Fibroblast of lung (primary cell): ENCODE results near the gene ASB4. TPM values are rescaled to one million over a fixed set of nuclear protein-coding genes. Genes with fewer than 3 reads are reported as not detected.

ENCODE experiments used
- DNase-seq, 2 donors: peaks; one replicate each; pipeline versions ENCODE4 v3.0.0 to v3.0.0-alpha.2; 2010; ENCODE audit warnings: low read depth in 2 of 2
- H2AFZ ChIP-seq: 2 replicates; pipeline ENCODE4 v1.5.1; 2012; ENCODE audit warnings: low read length, control low read depth, inconsistent platforms
- H3K27ac ChIP-seq: 2 replicates; pipeline ENCODE4 v1.5.1; 2011; ENCODE audit warnings: low read length, control low read depth; ENCODE audit not compliant: insufficient read depth
- H3K27me3 ChIP-seq: 2 replicates; pipeline ENCODE4 v1.5.1; 2011; ENCODE audit warnings: mild to moderate bottlenecking, low read length; ENCODE audit not compliant: control insufficient read depth, insufficient read depth
- H3K36me3 ChIP-seq: 2 replicates; pipeline ENCODE4 v1.5.1; 2011; ENCODE audit warnings: low read length; ENCODE audit not compliant: control insufficient read depth, insufficient read depth
- H3K4me1 ChIP-seq: 2 replicates; pipeline ENCODE4 v1.5.1; 2011; ENCODE audit warnings: low read length; ENCODE audit not compliant: control insufficient read depth, insufficient read depth; ENCODE audit errors: extremely low read depth
- H3K4me2 ChIP-seq: 2 replicates; pipeline ENCODE4 v1.5.1; 2011; ENCODE audit warnings: low read length, control low read depth; ENCODE audit not compliant: insufficient read depth; ENCODE audit errors: extremely low read depth
- H3K4me3 ChIP-seq, 4 experiments: fragments of 200-600 bp in 1 of 4; sonication (generic) in 1 of 4; replicated peaks in 1 of 4; 2 replicates each; pipeline ENCODE4 v1.5.1; 2011 to 2016; ENCODE audit warnings: low read length in 4 of 4, low read depth in 3 of 4, mild to moderate bottlenecking in 3 of 4, control low read depth in 2 of 4, inconsistent platforms in 1 of 4, mixed read lengths in 1 of 4; ENCODE audit not compliant: insufficient read depth in 1 of 4; ENCODE audit errors: control extremely low read depth in 1 of 4
- H3K79me2 ChIP-seq: 2 replicates; pipeline ENCODE4 v1.5.1; 2012; ENCODE audit warnings: mild to moderate bottlenecking, low read length, inconsistent platforms; ENCODE audit not compliant: control insufficient read depth, insufficient read depth
- H3K9ac ChIP-seq: 2 replicates; pipeline ENCODE4 v1.5.1; 2011; ENCODE audit warnings: mild to moderate bottlenecking, low read length, control low read depth; ENCODE audit not compliant: insufficient read depth
- H3K9me3 ChIP-seq: 2 replicates; pipeline ENCODE4 v1.5.1; 2012; ENCODE audit warnings: low read depth, low read length; ENCODE audit not compliant: control insufficient read depth, insufficient read depth
- H4K20me1 ChIP-seq: 2 replicates; pipeline ENCODE4 v1.5.1; 2011; ENCODE audit warnings: low read length; ENCODE audit not compliant: control insufficient read depth, insufficient read depth; ENCODE audit errors: extremely low read depth
- EZH2 ChIP-seq: IDR thresholded peaks from 2 replicates; pipeline ENCODE4 v1.5.1; 2012; ENCODE audit warnings: low read length, control low read depth, mild to moderate bottlenecking; ENCODE audit errors: missing control alignments
- polyA plus RNA-seq, 2 donors: library from polyadenylated mRNA; depleted of rRNA in 1 of 2; stranded (reverse) in 1 of 2; unstranded in 1 of 2; fragments of >200 nt; gene quantifications; 2 replicates each; pipeline ENCODE4 v1.2.1, GENCODE V29; 2011 to 2012; ENCODE audit warnings: missing spikeins in 1 of 2
- total RNA-seq: library from RNA; depleted of rRNA; stranded (reverse); fragments of >200 nt; gene quantifications from 2 replicates; pipeline ENCODE4 v1.2.1, GENCODE V29; 2014
- TF ChIP-seq, protein P1 (sequence below), 2 donors: IDR thresholded peaks in 1 of 2; conservative IDR thresholded peaks in 1 of 2; 1 replicate in 1 of 2; 2 replicates in 1 of 2; pipeline ENCODE4 v1.5.1; 2011 to 2012; ENCODE audit warnings: low read length in 2 of 2, control low read depth in 1 of 2, inconsistent platforms in 1 of 2, low read depth in 1 of 2, mild to moderate bottlenecking in 1 of 2

ASB4 gene
- total and polyA plus RNA-seq, 2 donors (not counting 1 experiment from before 2014, with no cell fraction given): not detected

DNA sequence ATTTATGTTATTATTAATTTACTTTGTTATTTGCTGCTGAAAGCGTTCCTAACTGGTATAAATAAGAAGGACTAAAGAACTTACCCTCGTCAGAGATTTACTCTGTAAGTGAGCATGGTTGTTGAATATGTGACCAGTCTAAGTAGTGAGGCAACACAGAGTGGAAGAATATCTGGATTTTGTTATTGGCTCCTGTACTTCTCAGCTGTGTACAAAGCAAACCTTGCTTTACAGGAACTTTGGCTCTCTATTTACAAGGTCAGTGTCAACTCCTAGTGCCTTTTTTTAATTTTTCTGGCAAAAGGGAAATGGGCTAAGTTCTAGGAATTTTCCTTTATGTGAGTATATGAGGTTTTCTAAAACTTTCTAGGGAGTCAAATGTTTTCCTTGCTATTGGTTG is 74.9 kb downstream of the ASB4 start:
- H3K9ac ChIP-seq: no peak overlapping the region
- TF ChIP-seq EZH2: no peak
- TF ChIP-seq, protein P1, sequence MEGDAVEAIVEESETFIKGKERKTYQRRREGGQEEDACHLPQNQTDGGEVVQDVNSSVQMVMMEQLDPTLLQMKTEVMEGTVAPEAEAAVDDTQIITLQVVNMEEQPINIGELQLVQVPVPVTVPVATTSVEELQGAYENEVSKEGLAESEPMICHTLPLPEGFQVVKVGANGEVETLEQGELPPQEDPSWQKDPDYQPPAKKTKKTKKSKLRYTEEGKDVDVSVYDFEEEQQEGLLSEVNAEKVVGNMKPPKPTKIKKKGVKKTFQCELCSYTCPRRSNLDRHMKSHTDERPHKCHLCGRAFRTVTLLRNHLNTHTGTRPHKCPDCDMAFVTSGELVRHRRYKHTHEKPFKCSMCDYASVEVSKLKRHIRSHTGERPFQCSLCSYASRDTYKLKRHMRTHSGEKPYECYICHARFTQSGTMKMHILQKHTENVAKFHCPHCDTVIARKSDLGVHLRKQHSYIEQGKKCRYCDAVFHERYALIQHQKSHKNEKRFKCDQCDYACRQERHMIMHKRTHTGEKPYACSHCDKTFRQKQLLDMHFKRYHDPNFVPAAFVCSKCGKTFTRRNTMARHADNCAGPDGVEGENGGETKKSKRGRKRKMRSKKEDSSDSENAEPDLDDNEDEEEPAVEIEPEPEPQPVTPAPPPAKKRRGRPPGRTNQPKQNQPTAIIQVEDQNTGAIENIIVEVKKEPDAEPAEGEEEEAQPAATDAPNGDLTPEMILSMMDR (conservative IDR thresholded peaks at IDR 0.05 in 1 of 2, IDR thresholded peaks at IDR 0.05 in 1 of 2; ENCODE audit: low read depth in 1 of 2, low read length in 2 of 2): no peak
- H3K36me3 ChIP-seq: no peaks in the 10 kb centered on the region
- no peak overlapping the region for H3K4me2 ChIP-seq
- no peak overlapping the region for H3K4me3 ChIP-seq
- no peaks in the 10 kb centered on the region for H3K79me2 ChIP-seq
- H3K27me3 ChIP-seq: no peaks in the 10 kb centered on the region
- H4K20me1 ChIP-seq: no peaks in the 10 kb centered on the region
- no peaks in the 10 kb centered on the region for H3K4me1 ChIP-seq
- DNase-seq: no peak
- H3K27ac ChIP-seq: no peak overlapping the region
- H2AFZ ChIP-seq: no peak overlapping the region
- no peaks in the 10 kb centered on the region for H3K9me3 ChIP-seq

DNA sequence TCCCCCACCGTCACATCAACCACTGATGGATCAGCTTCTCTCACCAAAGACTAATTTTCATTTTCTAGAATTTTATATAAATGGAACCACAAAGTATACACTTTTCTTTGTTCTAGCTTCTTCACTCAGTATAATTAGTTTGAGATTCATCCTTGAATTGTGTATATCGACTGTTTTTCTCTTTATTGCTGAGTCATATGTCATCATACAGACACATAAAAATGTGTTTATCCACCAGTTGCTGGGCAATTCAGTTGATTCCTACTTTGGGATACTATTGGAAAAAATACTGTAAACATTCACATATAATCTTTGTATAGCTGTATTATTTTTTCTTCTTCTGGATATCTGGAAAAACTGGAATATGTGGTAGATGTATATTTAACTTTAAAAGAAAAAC is 84.0 kb downstream of the ASB4 start:
- no peak overlapping the region for H3K4me3 ChIP-seq
- no peaks in the 10 kb centered on the region for H4K20me1 ChIP-seq
- H3K79me2 ChIP-seq: no peaks in the 10 kb centered on the region
- no peaks in the 10 kb centered on the region for H3K27me3 ChIP-seq
- H3K4me1 ChIP-seq: no peaks in the 10 kb centered on the region
- no peaks in the 10 kb centered on the region for H3K36me3 ChIP-seq
- no peak for DNase-seq
- no peak overlapping the region for H2AFZ ChIP-seq
- H3K9ac ChIP-seq: no peak overlapping the region
- H3K9me3 ChIP-seq: no peaks in the 10 kb centered on the region
- no peak overlapping the region for H3K4me2 ChIP-seq
- no peak overlapping the region for H3K27ac ChIP-seq
- no peak for TF ChIP-seq EZH2
- TF ChIP-seq, protein P1 (conservative IDR thresholded peaks at IDR 0.05 in 1 of 2, IDR thresholded peaks at IDR 0.05 in 1 of 2; ENCODE audit: low read depth in 1 of 2, low read length in 2 of 2): no peak

DNA sequence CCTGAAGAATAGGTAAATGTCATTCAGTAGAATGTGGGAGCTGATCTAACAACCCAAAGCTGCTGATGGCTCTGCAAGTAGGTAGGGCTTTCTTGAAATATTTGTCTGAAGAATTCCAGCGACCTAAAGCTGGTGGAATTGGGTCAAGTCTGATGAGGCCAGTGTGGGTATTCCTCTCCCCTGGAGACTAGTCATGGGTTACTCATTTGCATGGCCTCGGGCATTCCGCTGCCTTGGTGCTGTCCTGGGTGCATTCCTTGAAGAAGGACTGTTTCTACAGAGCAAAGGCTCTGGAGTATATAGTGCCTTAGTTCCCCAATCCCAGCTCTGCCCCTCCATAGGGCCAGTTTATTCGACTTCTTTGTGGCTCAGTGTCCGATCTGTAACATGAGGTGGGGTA is 91.4 kb downstream of the ASB4 start:
- no peak overlapping the region for H3K4me3 ChIP-seq
- no peaks in the 10 kb centered on the region for H3K4me1 ChIP-seq
- no peak overlapping the region for H3K27ac ChIP-seq
- H3K9ac ChIP-seq: no peak overlapping the region
- no peaks in the 10 kb centered on the region for H3K9me3 ChIP-seq
- no peak for TF ChIP-seq EZH2
- TF ChIP-seq, protein P1 (conservative IDR thresholded peaks at IDR 0.05 in 1 of 2, IDR thresholded peaks at IDR 0.05 in 1 of 2; ENCODE audit: low read depth in 1 of 2, low read length in 2 of 2): no peak
- H4K20me1 ChIP-seq: no peaks in the 10 kb centered on the region
- no peaks in the 10 kb centered on the region for H3K79me2 ChIP-seq
- H3K27me3 ChIP-seq: no peaks in the 10 kb centered on the region
- H2AFZ ChIP-seq: no peak overlapping the region
- no peaks in the 10 kb centered on the region for H3K36me3 ChIP-seq
- no peak for DNase-seq
- H3K4me2 ChIP-seq: no peak overlapping the region
